GM12864 (cell line): ENCODE results near the gene CNKSR1.

ENCODE experiments used
- DNase-seq: peaks from one replicate; pipeline ENCODE4 v3.0.0-alpha.2; 2011; ENCODE audit warnings: low read depth
- H3K4me3 ChIP-seq: 2 replicates; pipeline ENCODE4 v1.5.1; 2011; ENCODE audit warnings: mild to moderate bottlenecking, low read depth, low read length, control low read depth
- TF ChIP-seq, protein P1 (sequence below): IDR thresholded peaks from 2 replicates; pipeline ENCODE4 v1.5.1; 2011; ENCODE audit warnings: low read depth, mild to moderate bottlenecking, moderate library complexity, low read length, control low read depth, inconsistent platforms; ENCODE audit errors: missing control alignments

Gene CNKSR1

DNA sequence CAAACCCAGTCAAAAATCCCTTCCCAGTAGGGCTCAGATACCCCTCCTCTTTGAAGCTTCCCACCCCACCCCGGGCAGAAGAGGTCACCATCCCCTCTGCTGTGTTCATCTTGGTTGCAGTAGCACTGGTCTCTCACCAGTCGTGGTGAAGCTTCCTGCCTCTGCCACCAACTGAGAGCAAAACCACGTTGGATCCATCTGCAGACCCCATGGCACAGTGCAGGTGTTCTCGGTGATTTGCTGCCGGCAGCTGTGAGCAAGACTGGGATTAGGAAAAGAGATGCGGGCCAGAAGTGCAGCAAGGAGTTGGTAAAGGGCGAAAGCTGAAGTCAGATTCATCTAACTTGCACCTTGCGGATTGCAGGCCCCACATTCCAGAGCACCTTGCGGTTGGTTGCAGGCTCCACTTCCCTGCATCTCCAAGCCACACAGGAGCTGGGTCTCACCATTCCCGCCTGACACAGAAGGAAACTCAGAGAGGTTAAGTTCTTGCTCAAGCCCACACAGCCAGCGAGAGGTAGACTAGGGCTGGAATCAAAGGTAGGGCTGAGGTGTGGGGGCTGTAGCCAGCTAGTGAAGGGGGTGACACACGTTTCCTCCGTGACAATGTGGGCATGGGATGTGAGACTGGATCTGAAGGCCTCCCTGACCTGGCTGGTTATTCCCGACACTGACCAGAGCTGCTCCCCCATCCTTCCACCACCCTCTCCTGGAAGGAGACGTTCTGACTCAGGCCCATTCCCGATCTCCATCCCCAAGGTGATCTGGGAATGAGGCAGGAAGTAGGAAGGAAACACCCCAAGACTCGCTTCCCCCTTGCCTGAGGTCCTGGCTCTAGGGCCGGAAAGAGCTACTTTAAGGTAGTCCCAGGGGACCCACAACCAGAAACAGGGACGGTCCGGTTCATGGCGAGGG is 21.7 kb upstream of the CNKSR1 start:
- no peak for DNase-seq
- no peak overlapping the region for H3K4me3 ChIP-seq
- TF ChIP-seq, protein P1, sequence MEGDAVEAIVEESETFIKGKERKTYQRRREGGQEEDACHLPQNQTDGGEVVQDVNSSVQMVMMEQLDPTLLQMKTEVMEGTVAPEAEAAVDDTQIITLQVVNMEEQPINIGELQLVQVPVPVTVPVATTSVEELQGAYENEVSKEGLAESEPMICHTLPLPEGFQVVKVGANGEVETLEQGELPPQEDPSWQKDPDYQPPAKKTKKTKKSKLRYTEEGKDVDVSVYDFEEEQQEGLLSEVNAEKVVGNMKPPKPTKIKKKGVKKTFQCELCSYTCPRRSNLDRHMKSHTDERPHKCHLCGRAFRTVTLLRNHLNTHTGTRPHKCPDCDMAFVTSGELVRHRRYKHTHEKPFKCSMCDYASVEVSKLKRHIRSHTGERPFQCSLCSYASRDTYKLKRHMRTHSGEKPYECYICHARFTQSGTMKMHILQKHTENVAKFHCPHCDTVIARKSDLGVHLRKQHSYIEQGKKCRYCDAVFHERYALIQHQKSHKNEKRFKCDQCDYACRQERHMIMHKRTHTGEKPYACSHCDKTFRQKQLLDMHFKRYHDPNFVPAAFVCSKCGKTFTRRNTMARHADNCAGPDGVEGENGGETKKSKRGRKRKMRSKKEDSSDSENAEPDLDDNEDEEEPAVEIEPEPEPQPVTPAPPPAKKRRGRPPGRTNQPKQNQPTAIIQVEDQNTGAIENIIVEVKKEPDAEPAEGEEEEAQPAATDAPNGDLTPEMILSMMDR: no peak

DNA sequence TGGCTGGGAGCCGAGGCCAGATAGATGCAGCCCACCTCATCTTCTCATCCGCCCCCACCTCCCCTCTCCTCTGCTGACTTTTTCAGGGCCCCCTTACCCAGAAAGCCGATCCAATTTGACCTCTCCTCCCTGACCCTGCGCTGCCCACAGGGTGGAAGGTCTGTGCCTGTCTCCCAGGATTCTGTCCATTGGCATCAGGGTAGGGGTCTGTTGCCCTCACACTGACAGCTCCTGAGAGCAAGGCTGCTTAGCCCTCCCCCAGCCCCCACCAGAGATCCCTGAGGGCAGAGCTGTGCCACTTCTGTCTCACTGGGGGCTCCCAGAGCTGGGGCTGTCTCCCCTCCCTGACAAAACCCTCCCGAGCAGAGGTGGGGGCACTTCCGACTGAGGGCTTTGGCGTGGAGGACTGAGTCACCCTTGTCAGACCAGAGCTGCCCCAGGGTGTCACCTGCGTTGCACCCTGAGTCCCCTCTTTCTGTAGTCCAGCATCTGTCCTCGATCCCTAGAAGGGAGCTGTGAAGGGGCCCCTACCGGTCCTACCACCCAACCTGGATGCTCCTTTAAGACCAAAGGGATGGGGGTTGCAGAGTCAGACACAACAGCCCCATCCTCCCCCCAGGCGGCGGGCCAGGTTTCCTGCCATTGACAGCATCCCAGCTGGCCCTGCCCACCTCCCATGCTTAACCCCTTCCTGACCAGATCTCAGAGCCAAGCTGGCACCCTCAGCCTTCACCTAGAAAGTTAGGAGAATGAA is 20.8 kb upstream of the CNKSR1 start:
- DNase-seq: no peak
- no peak overlapping the region for H3K4me3 ChIP-seq
- TF ChIP-seq, protein P1: no peak

DNA sequence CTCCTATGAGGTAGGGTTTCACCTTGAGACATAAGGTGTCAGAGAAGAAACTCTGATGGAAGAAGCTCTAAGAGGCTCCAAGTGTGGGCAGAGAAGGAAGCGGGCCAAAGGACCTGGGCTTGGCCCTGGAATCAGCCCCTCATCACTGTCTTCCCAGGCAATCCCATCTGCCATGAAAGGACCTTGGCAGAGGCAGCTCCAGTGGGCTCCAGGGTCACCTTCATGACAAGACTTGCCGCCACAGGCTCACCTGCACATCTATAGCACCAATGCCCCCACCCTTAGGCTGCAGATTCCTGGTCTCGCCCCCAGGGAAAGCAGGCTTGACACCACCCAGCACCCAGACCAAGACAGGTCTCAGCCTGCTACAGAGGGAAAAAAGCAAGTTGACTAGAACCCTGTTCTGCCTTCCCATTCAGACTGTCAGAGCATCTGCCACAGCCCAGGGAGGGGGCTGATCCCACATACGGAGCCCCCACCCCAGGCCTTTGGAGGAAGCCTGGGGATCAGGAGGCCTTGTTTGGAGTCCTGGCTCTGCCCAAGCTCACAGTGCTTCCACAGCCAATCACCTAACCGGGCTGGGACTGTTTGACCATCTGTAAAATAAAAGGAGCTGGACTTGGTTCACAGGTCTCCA is 18.9 kb upstream of the CNKSR1 start:
- DNase-seq: no peak
- H3K4me3 ChIP-seq: no peak overlapping the region
- TF ChIP-seq, protein P1: no peak

DNA sequence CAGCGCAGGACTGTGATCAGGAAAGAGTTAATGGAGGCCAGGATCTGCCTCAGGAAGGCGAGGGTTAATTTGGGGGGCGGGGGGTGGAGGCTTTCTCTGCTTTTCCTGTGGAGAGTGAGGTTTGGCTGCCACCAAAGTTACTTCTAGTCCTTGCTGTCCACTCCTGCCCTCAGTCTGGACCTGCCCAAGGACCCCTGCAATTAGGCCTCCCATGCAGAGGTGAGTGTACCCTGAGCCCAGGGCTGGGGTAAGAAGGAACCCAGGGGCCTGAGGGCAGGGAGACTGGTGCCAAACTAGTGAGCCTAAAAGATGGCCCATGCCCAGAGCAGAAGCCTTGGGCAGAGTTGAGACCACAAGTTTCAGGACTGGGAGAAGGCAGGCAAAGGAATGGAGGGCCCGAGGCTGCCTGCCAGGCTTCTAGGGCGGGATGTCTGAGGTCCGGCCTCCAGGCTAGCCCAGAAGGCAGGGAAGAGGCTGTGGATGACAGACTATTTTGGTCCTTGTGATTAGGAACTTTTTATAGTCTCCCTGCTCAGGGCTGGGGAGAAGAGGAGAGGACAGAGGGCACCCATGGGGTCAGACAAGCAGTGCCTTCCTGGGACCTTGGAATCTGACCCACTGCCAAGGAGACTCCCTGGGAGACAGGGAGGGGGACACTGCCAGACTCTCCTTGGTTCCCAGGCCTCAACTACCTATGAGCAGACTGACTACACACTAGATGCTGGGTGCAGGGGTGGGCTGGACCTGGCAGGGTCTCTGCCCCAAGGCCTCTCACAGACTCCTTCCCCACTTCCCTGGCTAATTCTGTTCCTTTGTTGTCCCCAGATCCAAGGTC is 18.2 kb upstream of the CNKSR1 start, which contains the start of gene FAM110D:
Gene FAM110D, plus strand, starts transcription at position 172 of the 835 bp plus-strand sequence. CDS start 2,213 bp downstream, outside the sequence.
- no peak within 1 kb of the TSS for H3K4me3 ChIP-seq
- TF ChIP-seq, protein P1: no peak
- DNase-seq: no peak

DNA sequence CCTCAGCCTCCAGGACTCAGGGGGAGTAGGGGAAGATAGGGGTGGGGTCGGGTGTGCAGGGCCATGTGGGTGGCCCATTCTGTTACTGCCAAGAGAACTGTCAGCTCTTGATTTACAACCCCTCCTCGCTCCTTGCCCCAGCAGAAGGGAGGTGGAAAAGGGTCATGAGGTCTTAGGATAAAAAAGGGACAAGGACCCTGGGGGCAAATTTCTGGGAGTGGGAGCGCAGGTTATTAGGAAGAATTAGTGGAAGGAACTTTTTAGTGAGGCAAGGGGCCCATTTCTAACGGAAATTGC is 17.6 kb upstream of the CNKSR1 start:
- TF ChIP-seq, protein P1: no peak
- H3K4me3 ChIP-seq: no peak overlapping the region
- no peak for DNase-seq
